A673 (cell line): ENCODE results near the gene CHST9. TPM values are rescaled to one million over a fixed set of nuclear protein-coding genes. Genes with fewer than 3 reads are reported as not detected.

Source experiments
- BruUV-seq: library from RNA; stranded (reverse); fragments of 400-500 nt; replicated peaks from 2 replicates; lab custom pipeline; 2021; lab: Mats Ljungman, UMichigan
- CTCF ChIA-PET: fragments of 300-600 bp; sonication (Branson Sonifier 250); formaldehyde crosslinking; loops from one replicate; lab custom pipeline; 2022; ENCODE audit warnings: antibody characterized with exemption; lab: Charles Lee
- POLR2A ChIA-PET: fragments of 300-600 bp; sonication (Branson Sonifier 250); formaldehyde crosslinking; loops from one replicate; lab custom pipeline; 2022; ENCODE audit warnings: antibody characterized with exemption; ENCODE audit not compliant: low non-redundant PET; lab: Charles Lee
- DNase-seq: peaks from one replicate; pipeline ENCODE4 v3.0.0-alpha.2; 2015; ENCODE audit warnings: low spot score
- H3K27ac ChIP-seq: fragments of 200-600 bp; sonication (generic); 2 replicates; pipeline ENCODE4 v1.5.1; 2016; ENCODE audit warnings: mixed run types, low read depth, mild to moderate bottlenecking, mixed read lengths, antibody characterized with exemption, low read length; ENCODE audit not compliant: poor library complexity, severe bottlenecking
- H3K27me3 ChIP-seq: fragments of 200-600 bp; sonication (generic); replicated peaks from 2 replicates; pipeline ENCODE4 v1.6.1; 2017; ENCODE audit warnings: mixed run types, low read depth, mild to moderate bottlenecking, mixed read lengths, antibody characterized with exemption, low read length; ENCODE audit not compliant: insufficient read depth, poor library complexity
- H3K36me3 ChIP-seq: fragments of 200-600 bp; sonication (generic); 2 replicates; pipeline ENCODE4 v1.6.1; 2016; ENCODE audit warnings: mixed run types, mild to moderate bottlenecking, mixed read lengths, antibody characterized with exemption, low read length; ENCODE audit not compliant: insufficient read depth, poor library complexity, severe bottlenecking
- H3K4me1 ChIP-seq: fragments of 200-600 bp; sonication (generic); 2 replicates; pipeline ENCODE4 v1.6.1; 2017; ENCODE audit warnings: mixed run types, mild to moderate bottlenecking, mixed read lengths, antibody characterized with exemption, low read length; ENCODE audit not compliant: insufficient read depth, poor library complexity, severe bottlenecking
- H3K4me3 ChIP-seq: fragments of 200-600 bp; sonication (generic); 2 replicates; pipeline ENCODE4 v1.5.1; 2016; ENCODE audit warnings: low read depth, mixed run types, mild to moderate bottlenecking, mixed read lengths, low read length; ENCODE audit not compliant: poor library complexity, severe bottlenecking
- H3K9me3 ChIP-seq: fragments of 200-600 bp; sonication (generic); 2 replicates; pipeline ENCODE4 v1.6.1; 2016; ENCODE audit warnings: mixed run types, low read depth, mild to moderate bottlenecking, mixed read lengths, antibody characterized with exemption, low read length; ENCODE audit not compliant: poor library complexity, severe bottlenecking
- EZH2 ChIP-seq: fragments of 200-600 bp; sonication (generic); IDR thresholded peaks from 2 replicates; pipeline ENCODE4 v1.6.1; 2017; ENCODE audit warnings: borderline replicate concordance, low read depth, mild to moderate bottlenecking, mixed read lengths, antibody characterized with exemption, low read length; ENCODE audit not compliant: poor library complexity, severe bottlenecking
- intact Hi-C: fragments of 100-400 bp; cut with micrococcal nuclease; formaldehyde crosslinking; loops from one replicate; pipeline ENCODE4 v1.10.0; 2022; ENCODE audit not compliant: unreplicated experiment
- total RNA-seq: library from RNA; stranded (reverse); gene quantifications from 2 replicates; pipeline ENCODE4 v1.2.3, GENCODE V29; 2021
- TF ChIP-seq, protein P1 (sequence below): fragments of 300-800, 200-600 bp; sonication (generic); conservative IDR thresholded peaks from 2 replicates; pipeline ENCODE4 v1.5.1; 2017; ENCODE audit warnings: low read depth, mild to moderate bottlenecking, antibody characterized with exemption, low read length, moderate library complexity, mixed read lengths

The CHST9 gene
- total RNA-seq, 1 experiment from 2014 or later, result not detected

- TF ChIP-seq, protein P1, sequence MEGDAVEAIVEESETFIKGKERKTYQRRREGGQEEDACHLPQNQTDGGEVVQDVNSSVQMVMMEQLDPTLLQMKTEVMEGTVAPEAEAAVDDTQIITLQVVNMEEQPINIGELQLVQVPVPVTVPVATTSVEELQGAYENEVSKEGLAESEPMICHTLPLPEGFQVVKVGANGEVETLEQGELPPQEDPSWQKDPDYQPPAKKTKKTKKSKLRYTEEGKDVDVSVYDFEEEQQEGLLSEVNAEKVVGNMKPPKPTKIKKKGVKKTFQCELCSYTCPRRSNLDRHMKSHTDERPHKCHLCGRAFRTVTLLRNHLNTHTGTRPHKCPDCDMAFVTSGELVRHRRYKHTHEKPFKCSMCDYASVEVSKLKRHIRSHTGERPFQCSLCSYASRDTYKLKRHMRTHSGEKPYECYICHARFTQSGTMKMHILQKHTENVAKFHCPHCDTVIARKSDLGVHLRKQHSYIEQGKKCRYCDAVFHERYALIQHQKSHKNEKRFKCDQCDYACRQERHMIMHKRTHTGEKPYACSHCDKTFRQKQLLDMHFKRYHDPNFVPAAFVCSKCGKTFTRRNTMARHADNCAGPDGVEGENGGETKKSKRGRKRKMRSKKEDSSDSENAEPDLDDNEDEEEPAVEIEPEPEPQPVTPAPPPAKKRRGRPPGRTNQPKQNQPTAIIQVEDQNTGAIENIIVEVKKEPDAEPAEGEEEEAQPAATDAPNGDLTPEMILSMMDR, result no peak
- no peak for TF ChIP-seq EZH2
- Histone ChIP-seq H3K4me3 (no peak overlapping the region), H3K9me3 (peaks cover 8% of the 10 kb centered on the region), H3K27ac (no peak overlapping the region), H3K36me3 (no peaks in the 10 kb centered on the region), H3K4me1 (no peaks in the 10 kb centered on the region), H3K27me3 (no peaks in the 10 kb centered on the region)
- ChIA-PET POLR2A (no interaction called here), CTCF (no interaction called here)
- BruUV-seq, result no TSS peak
- intact Hi-C loops, result no loop called here
- DNase-seq, result no peak
These were observed 258.9 kb downstream of the CHST9 start for GRCh38 chr18:26926066-26926675.

- ChIA-PET POLR2A (no interaction called here), CTCF (no interaction called here)
- TF ChIP-seq EZH2, result no peak
- TF ChIP-seq, protein P1, result no peak
- Histone ChIP-seq H3K27me3 (no peaks in the 10 kb centered on the region), H3K4me3 (no peak overlapping the region), H3K36me3 (no peaks in the 10 kb centered on the region), H3K4me1 (no peaks in the 10 kb centered on the region), H3K9me3 (peaks cover 8% of the 10 kb centered on the region), H3K27ac (no peak overlapping the region)
- no peak for DNase-seq
- intact Hi-C loops, result no loop called here
- BruUV-seq, result no TSS peak
These were observed 259.8 kb downstream of the CHST9 start for GRCh38 chr18:26925313-26925712.

DNA sequence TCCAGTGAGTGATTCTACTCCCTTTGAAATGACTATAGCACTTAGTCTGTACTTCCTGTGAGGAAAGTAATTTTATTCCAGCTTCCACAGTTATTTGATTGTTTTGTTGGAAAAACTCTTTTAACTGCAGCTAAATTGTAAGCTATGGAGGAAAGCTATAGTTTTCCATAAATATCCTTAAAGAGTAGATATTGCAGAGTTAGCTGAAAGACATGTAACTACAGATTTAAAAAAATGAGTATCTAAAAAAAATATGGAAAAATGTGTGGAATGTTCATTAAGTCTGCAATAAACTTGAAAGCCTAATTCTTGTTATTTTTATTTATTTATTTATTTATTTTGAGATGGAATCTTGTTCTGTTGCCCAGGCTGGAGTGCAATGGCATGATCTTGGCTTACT, 262.8 kb downstream of the CHST9 start:
- H3K9me3 ChIP-seq, result peaks cover 8% of the 10 kb centered on the region
- BruUV-seq, result no TSS peak
- CTCF ChIA-PET, result no interaction called here
- no peaks in the 10 kb centered on the region for H3K36me3 ChIP-seq
- H3K27ac ChIP-seq, result no peak overlapping the region
- intact Hi-C loops, result no loop called here
- H3K27me3 ChIP-seq, result no peaks in the 10 kb centered on the region
- TF ChIP-seq, protein P1, result no peak
- no peak for TF ChIP-seq EZH2
- H3K4me1 ChIP-seq, result no peaks in the 10 kb centered on the region
- no peak overlapping the region for H3K4me3 ChIP-seq
- DNase-seq, result no peak
- POLR2A ChIA-PET, result no interaction called here
